HEK293 (cell line): Measurements from ENCODE around the gene CACNA1C.

Experiments used
- CTCF ChIA-PET: fragments of 350-600 bp; formaldehyde crosslinking; extraction: SDS; loops from one replicate; lab custom pipeline; 2021; ENCODE audit warnings: antibody characterized with exemption; lab: Yijun Ruan, JAX
- POLR2A ChIA-PET: fragments of 300-600 bp; formaldehyde crosslinking; extraction: SDS; loops from one replicate; lab custom pipeline; 2020; ENCODE audit warnings: antibody characterized with exemption, inconsistent platforms; lab: Yijun Ruan, JAX
- H3K27ac ChIP-seq: fragments of 200-500 bp; sonication (Bioruptor generic); 2 replicates; pipeline ENCODE4 v1.5.1; 2014; ENCODE audit warnings: low read depth, low read length, control low read depth, inconsistent platforms; ENCODE audit errors: extremely low read depth
- H3K36me3 ChIP-seq, 2 experiments: fragments of 200-500 bp in 1 of 2; sonication (Bioruptor generic) in 1 of 2; 1 replicate in 1 of 2; 2 replicates in 1 of 2; pipeline ENCODE4 v1.5.1; 2014 to 2017; ENCODE audit warnings: inconsistent platforms in 2 of 2, low read length in 2 of 2; ENCODE audit not compliant: control insufficient read depth in 2 of 2, insufficient read depth in 1 of 2
- H3K4me1 ChIP-seq: fragments of 200-500 bp; sonication (Bioruptor generic); 2 replicates; pipeline ENCODE4 v1.5.1; 2014; ENCODE audit warnings: mild to moderate bottlenecking, low read length, inconsistent platforms; ENCODE audit not compliant: control insufficient read depth, insufficient read depth
- H3K4me3 ChIP-seq: 2 replicates; pipeline ENCODE4 v1.5.1; 2011; ENCODE audit warnings: low read depth, mild to moderate bottlenecking, control low read depth, low read length, moderate library complexity
- H3K9me3 ChIP-seq: fragments of 200-500 bp; sonication (Bioruptor generic); 2 replicates; pipeline ENCODE4 v1.5.1; 2014; ENCODE audit warnings: low read depth, low read length, inconsistent platforms; ENCODE audit not compliant: control insufficient read depth, insufficient read depth
- HOXA7 ChIP-seq: sonication (generic); formaldehyde crosslinking; IDR thresholded peaks from 2 replicates; pipeline ENCODE4 v1.8.1; 2022; ENCODE audit warnings: missing genetic modification reagents, borderline replicate concordance
- KLF9 ChIP-seq: fragments of 450-650 bp; formaldehyde crosslinking; IDR thresholded peaks from 2 replicates; pipeline ENCODE4 v1.5.1; 2016; ENCODE audit warnings: missing biosample characterization, missing genetic modification characterization, low read depth
- SP7 ChIP-seq: fragments of 450-650 bp; formaldehyde crosslinking; IDR thresholded peaks from 2 replicates; pipeline ENCODE4 v1.5.1; 2016; ENCODE audit warnings: missing biosample characterization, missing genetic modification characterization
- ZBTB11 ChIP-seq: fragments of 450-650 bp; formaldehyde crosslinking; conservative IDR thresholded peaks from 2 replicates; pipeline ENCODE4 v1.5.1; 2016; ENCODE audit warnings: low read depth, missing biosample characterization, missing genetic modification characterization
- ZBTB21 ChIP-seq: fragments of 450-650 bp; formaldehyde crosslinking; IDR thresholded peaks from 2 replicates; pipeline ENCODE4 v1.5.1; 2017; ENCODE audit warnings: missing biosample characterization, missing genetic modification characterization
- ZFP37 ChIP-seq: fragments of 450-650 bp; formaldehyde crosslinking; IDR thresholded peaks from 2 replicates; pipeline ENCODE4 v1.5.1; 2016; ENCODE audit warnings: missing biosample characterization, missing genetic modification characterization
- ZNF132 ChIP-seq: fragments of 450-650 bp; formaldehyde crosslinking; IDR thresholded peaks from 2 replicates; pipeline ENCODE4 v1.5.1; 2017; ENCODE audit warnings: missing biosample characterization, missing genetic modification characterization, borderline replicate concordance
- ZNF302 ChIP-seq: fragments of 450-650 bp; formaldehyde crosslinking; IDR thresholded peaks from 2 replicates; pipeline ENCODE4 v1.5.1; 2016; ENCODE audit warnings: missing biosample characterization, missing genetic modification characterization, low read depth
- ZNF391 ChIP-seq: fragments of 450-650 bp; formaldehyde crosslinking; IDR thresholded peaks from 2 replicates; pipeline ENCODE4 v1.5.1; 2016; ENCODE audit warnings: low read depth, missing biosample characterization, missing genetic modification characterization, borderline replicate concordance
- ZNF398 ChIP-seq: fragments of 450-650 bp; formaldehyde crosslinking; IDR thresholded peaks from 2 replicates; pipeline ENCODE4 v1.5.1; 2017; ENCODE audit warnings: missing biosample characterization, missing genetic modification characterization
- ZNF501 ChIP-seq: fragments of 450-650 bp; formaldehyde crosslinking; IDR thresholded peaks from 2 replicates; pipeline ENCODE4 v1.5.1; 2016; ENCODE audit warnings: missing biosample characterization, missing genetic modification characterization
- ZNF664 ChIP-seq: fragments of 450-650 bp; formaldehyde crosslinking; IDR thresholded peaks from 2 replicates; pipeline ENCODE4 v1.5.1; 2016; ENCODE audit warnings: missing biosample characterization, missing genetic modification characterization
- ZSCAN30 ChIP-seq: fragments of 450-650 bp; IDR thresholded peaks from 2 replicates; pipeline ENCODE4 v1.5.1; 2018; ENCODE audit warnings: missing biosample characterization, mild to moderate bottlenecking, missing genetic modification characterization, moderate library complexity
- TF ChIP-seq, protein P1 (sequence below): fragments of 450-650 bp; formaldehyde crosslinking; IDR thresholded peaks from 2 replicates; pipeline ENCODE4 v1.5.1; 2016; ENCODE audit warnings: missing biosample characterization, missing genetic modification characterization, borderline replicate concordance
- TF ChIP-seq, protein P2 (sequence below): fragments of 450-650 bp; formaldehyde crosslinking; IDR thresholded peaks from 2 replicates; pipeline ENCODE4 v1.5.1; 2016; ENCODE audit warnings: missing biosample characterization, missing genetic modification characterization
- TF ChIP-seq, protein P3 (sequence below): fragments of 450-650 bp; formaldehyde crosslinking; IDR thresholded peaks from 2 replicates; pipeline ENCODE4 v1.5.1; 2016; ENCODE audit warnings: missing biosample characterization, missing genetic modification characterization
- TF ChIP-seq, protein P4 (sequence below): fragments of 450-650 bp; formaldehyde crosslinking; IDR thresholded peaks from 2 replicates; pipeline ENCODE4 v1.5.1; 2016; ENCODE audit warnings: missing biosample characterization, missing genetic modification characterization

The CACNA1C gene

DNA sequence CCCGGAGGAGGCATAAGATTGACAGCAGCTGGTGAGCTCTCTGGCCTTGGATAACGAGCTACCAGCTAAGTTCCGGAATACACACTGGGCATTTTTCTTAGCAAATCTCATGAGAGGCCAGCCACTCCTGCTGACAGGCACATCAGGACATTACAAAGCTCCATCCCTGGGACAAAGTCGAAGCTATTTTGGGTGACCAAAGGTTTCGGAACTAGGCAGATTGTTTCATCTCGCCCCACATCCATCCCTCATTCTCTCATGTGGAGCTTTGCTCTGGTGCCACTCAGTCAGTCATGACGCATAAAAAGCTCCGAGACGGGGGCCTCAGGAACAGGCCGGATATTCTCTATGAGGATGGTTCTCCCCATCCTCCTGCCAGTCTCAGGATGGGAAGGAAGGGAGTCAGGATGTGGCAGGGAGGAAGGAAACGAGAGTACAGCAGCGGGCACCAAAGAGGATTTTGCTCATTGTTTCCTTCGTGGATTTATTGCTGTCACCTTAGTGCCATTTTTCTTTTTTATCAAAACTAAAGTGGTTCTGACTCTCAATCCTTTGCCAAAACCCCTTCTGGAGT is 488.9 kb downstream of the CACNA1C start (continued):
- TF ChIP-seq, protein P1, sequence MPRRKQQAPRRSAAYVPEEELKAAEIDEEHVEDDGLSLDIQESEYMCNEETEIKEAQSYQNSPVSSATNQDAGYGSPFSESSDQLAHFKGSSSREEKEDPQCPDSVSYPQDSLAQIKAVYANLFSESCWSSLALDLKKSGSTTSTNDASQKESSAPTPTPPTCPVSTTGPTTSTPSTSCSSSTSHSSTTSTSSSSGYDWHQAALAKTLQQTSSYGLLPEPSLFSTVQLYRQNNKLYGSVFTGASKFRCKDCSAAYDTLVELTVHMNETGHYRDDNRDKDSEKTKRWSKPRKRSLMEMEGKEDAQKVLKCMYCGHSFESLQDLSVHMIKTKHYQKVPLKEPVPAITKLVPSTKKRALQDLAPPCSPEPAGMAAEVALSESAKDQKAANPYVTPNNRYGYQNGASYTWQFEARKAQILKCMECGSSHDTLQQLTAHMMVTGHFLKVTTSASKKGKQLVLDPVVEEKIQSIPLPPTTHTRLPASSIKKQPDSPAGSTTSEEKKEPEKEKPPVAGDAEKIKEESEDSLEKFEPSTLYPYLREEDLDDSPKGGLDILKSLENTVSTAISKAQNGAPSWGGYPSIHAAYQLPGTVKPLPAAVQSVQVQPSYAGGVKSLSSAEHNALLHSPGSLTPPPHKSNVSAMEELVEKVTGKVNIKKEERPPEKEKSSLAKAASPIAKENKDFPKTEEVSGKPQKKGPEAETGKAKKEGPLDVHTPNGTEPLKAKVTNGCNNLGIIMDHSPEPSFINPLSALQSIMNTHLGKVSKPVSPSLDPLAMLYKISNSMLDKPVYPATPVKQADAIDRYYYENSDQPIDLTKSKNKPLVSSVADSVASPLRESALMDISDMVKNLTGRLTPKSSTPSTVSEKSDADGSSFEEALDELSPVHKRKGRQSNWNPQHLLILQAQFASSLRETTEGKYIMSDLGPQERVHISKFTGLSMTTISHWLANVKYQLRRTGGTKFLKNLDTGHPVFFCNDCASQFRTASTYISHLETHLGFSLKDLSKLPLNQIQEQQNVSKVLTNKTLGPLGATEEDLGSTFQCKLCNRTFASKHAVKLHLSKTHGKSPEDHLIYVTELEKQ (tag by site-specific recombination): no peak
- no peak for TF ChIP-seq ZNF398 (tag by site-specific recombination)
- TF ChIP-seq SP7 (tag by site-specific recombination): no peak
- TF ChIP-seq, all 188 proteins: peak for 0

DNA sequence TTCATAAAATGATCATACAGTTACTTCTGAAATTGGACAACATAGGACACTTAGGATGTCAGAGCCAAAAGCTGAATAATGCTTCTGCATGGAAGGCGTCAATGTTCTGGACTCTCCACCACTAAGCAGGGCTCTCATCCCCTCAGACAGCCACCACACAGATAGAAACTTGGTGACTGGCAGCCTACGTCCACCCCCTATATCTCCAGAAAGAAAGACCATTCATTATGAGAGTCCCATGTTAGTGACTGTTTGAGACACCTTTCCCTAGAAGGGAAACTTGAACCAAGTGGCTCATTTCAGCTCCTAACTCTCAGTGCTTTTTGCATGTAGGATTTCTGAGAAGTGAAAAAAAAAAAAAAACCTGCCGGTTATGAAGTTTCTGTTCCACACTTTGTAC is 491.0 kb downstream of the CACNA1C start:
- TF ChIP-seq ZNF302 (tag by site-specific recombination): no peak
- TF ChIP-seq, protein P2, sequence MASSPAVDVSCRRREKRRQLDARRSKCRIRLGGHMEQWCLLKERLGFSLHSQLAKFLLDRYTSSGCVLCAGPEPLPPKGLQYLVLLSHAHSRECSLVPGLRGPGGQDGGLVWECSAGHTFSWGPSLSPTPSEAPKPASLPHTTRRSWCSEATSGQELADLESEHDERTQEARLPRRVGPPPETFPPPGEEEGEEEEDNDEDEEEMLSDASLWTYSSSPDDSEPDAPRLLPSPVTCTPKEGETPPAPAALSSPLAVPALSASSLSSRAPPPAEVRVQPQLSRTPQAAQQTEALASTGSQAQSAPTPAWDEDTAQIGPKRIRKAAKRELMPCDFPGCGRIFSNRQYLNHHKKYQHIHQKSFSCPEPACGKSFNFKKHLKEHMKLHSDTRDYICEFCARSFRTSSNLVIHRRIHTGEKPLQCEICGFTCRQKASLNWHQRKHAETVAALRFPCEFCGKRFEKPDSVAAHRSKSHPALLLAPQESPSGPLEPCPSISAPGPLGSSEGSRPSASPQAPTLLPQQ: no peak
- no peak for TF ChIP-seq ZNF391 (tag by site-specific recombination)
- no peak for TF ChIP-seq KLF9
- TF ChIP-seq ZNF664: no peak
- TF ChIP-seq, protein P3, sequence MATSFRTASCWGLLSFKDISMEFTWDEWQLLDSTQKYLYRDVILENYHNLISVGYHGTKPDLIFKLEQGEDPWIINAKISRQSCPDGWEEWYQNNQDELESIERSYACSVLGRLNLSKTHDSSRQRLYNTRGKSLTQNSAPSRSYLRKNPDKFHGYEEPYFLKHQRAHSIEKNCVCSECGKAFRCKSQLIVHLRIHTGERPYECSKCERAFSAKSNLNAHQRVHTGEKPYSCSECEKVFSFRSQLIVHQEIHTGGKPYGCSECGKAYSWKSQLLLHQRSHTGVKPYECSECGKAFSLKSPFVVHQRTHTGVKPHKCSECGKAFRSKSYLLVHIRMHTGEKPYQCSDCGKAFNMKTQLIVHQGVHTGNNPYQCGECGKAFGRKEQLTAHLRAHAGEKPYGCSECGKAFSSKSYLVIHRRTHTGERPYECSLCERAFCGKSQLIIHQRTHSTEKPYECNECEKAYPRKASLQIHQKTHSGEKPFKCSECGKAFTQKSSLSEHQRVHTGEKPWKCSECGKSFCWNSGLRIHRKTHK (tag by site-specific recombination): no peak
- TF ChIP-seq ZNF132: no peak
- no peaks in the 10 kb centered on the region for H3K36me3 ChIP-seq
- ChIA-PET CTCF (no interaction called here), POLR2A (no interaction called here)
- no peaks in the 10 kb centered on the region for H3K9me3 ChIP-seq
- no peak overlapping the region for H3K27ac ChIP-seq
- no peaks in the 10 kb centered on the region for H3K4me1 ChIP-seq
- H3K4me3 ChIP-seq: no peak overlapping the region

GRCh38 chr12:2544230-2544629 is 491.4 kb downstream of the CACNA1C start:
- POLR2A ChIA-PET: no interaction called here
- Histone ChIP-seq H3K36me3 (no peaks in the 10 kb centered on the region), H3K4me3 (no peak overlapping the region), H3K27ac (no peak overlapping the region), H3K9me3 (no peaks in the 10 kb centered on the region), H3K4me1 (no peaks in the 10 kb centered on the region)
- CTCF ChIA-PET: no interaction called here
- no peak for TF ChIP-seq ZBTB21
- no peak for TF ChIP-seq ZBTB11 (tag by site-specific recombination)
- no peak for TF ChIP-seq HOXA7 (CRISPR knock-in tag)
- no peak for TF ChIP-seq ZSCAN30 (tag by site-specific recombination)
- TF ChIP-seq, protein P4, sequence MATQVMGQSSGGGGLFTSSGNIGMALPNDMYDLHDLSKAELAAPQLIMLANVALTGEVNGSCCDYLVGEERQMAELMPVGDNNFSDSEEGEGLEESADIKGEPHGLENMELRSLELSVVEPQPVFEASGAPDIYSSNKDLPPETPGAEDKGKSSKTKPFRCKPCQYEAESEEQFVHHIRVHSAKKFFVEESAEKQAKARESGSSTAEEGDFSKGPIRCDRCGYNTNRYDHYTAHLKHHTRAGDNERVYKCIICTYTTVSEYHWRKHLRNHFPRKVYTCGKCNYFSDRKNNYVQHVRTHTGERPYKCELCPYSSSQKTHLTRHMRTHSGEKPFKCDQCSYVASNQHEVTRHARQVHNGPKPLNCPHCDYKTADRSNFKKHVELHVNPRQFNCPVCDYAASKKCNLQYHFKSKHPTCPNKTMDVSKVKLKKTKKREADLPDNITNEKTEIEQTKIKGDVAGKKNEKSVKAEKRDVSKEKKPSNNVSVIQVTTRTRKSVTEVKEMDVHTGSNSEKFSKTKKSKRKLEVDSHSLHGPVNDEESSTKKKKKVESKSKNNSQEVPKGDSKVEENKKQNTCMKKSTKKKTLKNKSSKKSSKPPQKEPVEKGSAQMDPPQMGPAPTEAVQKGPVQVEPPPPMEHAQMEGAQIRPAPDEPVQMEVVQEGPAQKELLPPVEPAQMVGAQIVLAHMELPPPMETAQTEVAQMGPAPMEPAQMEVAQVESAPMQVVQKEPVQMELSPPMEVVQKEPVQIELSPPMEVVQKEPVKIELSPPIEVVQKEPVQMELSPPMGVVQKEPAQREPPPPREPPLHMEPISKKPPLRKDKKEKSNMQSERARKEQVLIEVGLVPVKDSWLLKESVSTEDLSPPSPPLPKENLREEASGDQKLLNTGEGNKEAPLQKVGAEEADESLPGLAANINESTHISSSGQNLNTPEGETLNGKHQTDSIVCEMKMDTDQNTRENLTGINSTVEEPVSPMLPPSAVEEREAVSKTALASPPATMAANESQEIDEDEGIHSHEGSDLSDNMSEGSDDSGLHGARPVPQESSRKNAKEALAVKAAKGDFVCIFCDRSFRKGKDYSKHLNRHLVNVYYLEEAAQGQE (tag by site-specific recombination): no peak
- no peak for TF ChIP-seq ZNF501 (tag by site-specific recombination)
- no peak for TF ChIP-seq ZFP37 (tag by site-specific recombination)
